DMS153 (cell line): ENCODE results near the gene NDUFA7.
"Not testable (repeated sequence)": the region's sequence is repeated elsewhere in the genome, so short reads cannot be mapped to it uniquely, and the experiment has no call there.

Experiments used
- DNase-seq: peaks from one replicate; lab custom pipeline; 2025; lab: John Stamatoyannopoulos, UW

Gene NDUFA7

DNA sequence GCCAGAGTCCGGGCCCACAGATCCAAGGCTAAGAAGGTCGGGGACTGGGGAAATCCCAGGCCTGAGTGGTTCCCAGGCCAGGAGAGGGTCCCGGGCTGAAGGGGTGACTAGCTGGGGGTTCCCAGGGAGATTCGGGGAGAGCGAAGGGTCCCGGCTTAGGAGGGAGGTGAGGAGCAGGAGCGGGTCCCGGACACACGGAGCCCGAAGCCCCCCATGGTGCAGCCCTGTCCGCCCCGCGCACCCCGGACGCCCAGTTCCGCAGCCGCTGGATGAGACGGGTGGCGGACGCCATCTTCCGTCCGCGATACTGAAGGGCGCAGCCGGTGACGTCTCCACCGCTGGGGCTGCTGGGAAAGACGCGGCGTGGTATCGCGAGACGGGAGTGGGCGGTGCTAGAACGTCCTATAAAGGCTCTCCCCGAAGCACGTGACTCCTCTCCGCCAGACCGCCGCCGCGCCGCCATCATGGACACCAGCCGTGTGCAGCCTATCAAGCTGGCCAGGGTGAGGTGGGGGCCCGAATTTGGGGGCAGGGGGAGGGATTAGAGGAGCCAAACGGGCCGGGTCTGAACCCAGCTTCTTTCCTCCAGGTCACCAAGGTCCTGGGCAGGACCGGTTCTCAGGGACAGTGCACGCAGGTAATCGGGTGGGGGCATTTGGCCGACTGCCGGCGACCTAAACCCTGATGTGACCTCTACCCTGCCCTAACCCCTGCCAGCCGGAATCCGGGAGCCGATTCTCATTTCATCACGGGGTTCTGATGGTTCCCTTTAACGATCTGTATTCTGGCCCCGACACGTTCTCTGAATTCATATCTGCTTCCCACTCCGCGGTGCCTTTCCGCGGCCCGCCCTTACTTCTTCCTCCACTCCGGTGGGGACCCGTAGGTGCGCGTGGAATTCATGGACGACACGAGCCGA lies at the start of gene NDUFA7, which contains the start of gene RPS28:
TSS of gene NDUFA7 (minus strand) at position 309 of the 919 bp plus-strand sequence. CDS start at position 292, 17 bp downstream.
TSS of gene RPS28 (plus strand) at position 430 of the 919 bp plus-strand sequence. CDS start at position 465, 35 bp downstream.
- DNase-seq, result peak; percentile 86

GRCh38 chr19:8370176-8371010 lies 49.2 kb upstream of the NDUFA7 start:
- DNase-seq, result no peak

DNA sequence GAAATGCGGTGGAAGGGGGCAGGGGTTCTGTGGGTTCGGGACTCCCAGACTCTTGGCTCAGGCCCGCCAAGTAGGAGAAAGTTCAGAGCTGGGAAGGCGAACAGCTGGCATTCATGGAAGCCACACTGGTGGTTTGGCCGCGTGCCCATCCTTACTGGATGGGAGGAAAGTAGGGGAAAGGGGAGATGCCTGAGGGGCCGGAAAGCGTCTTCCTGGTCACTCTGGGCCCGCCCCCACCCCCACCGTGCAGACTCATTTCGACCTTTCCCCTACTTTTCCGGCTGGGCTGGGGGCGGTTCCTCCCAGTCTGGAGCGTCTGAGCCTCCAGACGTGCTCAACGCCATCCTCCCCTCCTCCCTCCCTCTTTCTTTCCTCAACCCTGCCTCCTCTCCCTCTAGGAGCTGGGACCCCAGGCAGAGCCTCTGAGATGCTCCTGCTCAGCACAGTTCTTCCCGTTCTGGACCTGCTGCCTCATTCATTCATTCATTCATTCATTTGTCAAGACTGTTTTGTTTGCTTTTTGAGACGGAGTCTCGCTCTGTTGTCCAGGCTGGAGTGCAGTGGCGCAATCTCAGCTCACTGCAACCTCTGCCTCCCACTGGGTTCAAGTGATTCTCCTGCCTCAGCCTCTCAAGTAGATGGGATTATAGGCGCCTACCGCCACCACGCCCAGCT lies 46.3 kb upstream of the NDUFA7 start:
- DNase-seq, result no peak

DNA sequence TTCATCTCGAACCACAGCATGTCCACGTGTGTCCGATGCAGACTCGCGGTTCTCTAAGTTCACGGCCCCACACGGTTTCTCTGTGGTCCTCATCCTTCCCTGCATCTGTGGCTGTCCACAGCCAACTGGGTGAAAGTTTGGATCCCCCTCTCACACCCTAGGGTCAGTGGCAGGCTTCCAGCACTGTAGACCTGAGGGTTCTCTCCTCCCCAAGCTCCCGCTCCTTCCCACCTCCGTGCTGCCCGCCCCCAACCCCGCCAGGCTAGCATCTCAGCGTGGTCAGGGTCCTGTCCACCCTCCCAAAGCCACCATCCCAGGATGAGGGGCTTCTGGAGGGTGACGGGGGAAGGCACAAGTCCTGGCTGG lies 45.8 kb upstream of the NDUFA7 start:
- DNase-seq, result no peak

DNA sequence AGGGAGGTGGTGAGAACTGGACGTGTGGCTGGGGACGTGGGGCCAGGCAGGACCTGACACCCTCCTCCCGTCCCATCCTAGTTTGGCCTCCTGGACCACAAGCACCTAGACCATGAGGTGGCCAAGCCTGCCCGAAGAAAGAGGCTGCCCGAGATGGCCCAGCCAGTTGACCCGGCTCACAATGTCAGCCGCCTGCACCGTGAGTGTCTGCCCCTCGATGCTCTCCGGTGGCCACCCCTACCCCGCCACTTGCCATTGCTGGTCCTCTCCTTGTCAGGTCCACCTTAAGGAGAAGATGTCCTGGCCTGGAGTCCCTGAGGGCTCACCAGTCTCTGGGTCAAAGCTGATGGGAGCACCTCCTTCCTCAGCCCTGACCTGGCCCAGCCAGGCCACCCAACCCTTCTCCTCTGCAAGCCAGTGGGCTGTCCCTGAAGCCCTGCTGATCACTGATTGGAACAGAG lies 45.0 kb upstream of the NDUFA7 start:
- no peak for DNase-seq

- DNase-seq, result no peak
Observed at GRCh38 chr19:8363803-8364771, 42.9 kb upstream of the NDUFA7 start, which contains the start of gene ANGPTL4. ANGPTL4 (plus strand) TSS chr19:8364155; CDS start chr19:8364322, 167 bp downstream.

GRCh38 chr19:8361921-8362793 lies 41.0 kb upstream of the NDUFA7 start:
- DNase-seq, result peak; percentile 79

- DNase-seq, result no peak
Observed at GRCh38 chr19:8360196-8360595, 39.0 kb upstream of the NDUFA7 start.

GRCh38 chr19:8358948-8359347 lies 37.8 kb upstream of the NDUFA7 start:
- DNase-seq, result no peak

DNA sequence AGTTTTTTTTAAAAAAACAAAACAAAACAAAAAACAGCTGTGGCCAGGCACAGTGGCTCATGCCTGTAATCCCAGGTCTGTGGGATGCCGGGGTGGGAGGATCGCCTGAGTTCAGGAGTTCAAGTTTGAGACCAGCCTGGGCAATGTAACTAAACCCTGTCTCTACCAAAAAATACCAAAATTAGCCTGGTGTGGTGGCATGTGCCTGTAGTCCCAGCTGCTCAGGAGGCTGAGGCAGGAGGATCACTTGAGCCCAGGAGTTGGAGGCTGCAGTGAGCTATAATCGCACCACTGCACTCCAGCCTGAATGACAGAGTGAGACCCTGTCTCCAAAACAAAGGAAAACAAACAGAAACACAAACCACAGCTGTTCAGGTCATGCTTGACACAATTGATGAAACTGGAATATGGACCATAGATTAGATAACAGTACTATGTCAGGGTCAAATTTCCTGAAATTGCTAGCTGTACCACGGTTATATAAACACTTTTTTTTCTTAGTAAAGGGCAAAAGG lies 35.9 kb upstream of the NDUFA7 start:
- no peak for DNase-seq

- no peak for DNase-seq
Observed at GRCh38 chr19:8355631-8356402, 34.6 kb upstream of the NDUFA7 start.

DNA sequence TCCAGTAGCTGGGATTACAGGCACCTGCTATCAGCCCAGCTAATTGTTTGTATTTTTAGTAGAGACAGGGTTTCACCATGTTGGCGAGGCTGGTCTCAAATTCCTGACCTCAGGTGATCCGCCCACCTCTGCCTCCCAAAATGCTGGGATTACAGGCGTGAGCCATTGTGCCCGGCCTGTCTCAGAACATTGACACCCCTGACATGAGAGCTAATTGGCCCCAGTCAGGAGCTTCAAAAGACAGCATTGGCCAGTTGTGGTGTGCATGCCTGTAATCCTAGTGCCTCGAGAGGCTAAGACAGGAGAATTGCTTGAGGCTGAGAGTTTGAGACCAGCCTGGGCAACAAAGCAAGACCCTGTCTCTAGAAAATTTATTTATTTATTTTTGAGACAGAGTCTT lies 31.7 kb upstream of the NDUFA7 start:
- not testable (repeated sequence) for DNase-seq

GRCh38 chr19:8352134-8352827 lies 31.1 kb upstream of the NDUFA7 start:
- no peak for DNase-seq

GRCh38 chr19:8349629-8350372 lies 28.6 kb upstream of the NDUFA7 start:
- DNase-seq, result not testable (repeated sequence)

DNA sequence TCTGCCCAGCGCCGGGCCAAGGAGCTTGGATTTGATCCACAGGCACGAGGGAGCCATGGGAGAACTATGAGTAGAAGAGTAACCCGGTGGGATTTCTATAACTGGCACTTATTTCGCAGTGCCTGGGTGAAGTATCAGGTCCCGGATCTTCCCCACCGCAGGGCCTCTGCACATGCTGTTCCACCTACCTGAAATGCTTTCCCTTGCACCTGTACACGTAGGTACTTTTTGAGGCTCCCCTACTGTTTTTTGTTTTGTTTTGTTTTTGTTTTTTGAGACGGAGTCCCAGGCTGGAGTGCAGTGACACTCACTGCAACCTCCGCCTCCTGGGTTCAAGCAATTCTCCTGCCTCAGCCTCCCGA lies 22.3 kb upstream of the NDUFA7 start:
- no peak for DNase-seq

- DNase-seq, result peak; percentile 85
Observed at GRCh38 chr19:8342684-8343482, 21.7 kb upstream of the NDUFA7 start, which contains the start of gene KANK3. KANK3 (minus strand) TSS chr19:8343262; CDS start chr19:8337828, 5,434 bp downstream.

DNA sequence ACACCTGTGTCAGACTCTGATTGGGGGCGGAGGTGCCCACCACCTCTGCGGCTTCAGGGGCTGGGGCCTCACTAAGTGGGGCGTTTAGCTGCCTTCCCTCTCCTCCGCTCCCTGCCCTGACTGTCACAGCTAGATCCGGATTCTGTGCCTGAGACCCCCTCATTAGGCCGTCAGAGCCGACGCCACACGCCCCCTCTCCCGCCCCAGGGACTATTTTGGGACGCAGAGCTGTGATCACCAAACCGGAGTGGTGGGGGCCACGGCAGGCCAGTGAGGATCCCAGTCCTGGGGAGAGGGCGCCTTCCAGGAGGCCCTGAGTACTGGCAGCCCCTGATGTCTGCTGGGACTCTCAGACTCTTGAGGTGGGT lies 21.1 kb upstream of the NDUFA7 start:
- DNase-seq, result no peak
